Heart right ventricle (tissue), 16 donors: Measurements from ENCODE around the gene RYR3. TPM values are rescaled to one million over a fixed set of nuclear protein-coding genes. Genes with fewer than 3 reads are reported as not detected.

ENCODE experiments used
- ATAC-seq, 8 donors: fragments of 200-7000 bp; cut with Tn5 transposase; one replicate each; pipeline ENCODE4 v1.9.1; 2020; ENCODE audit warnings: mild to moderate bottlenecking in 8 of 8, moderate library complexity in 8 of 8, moderate number of reproducible peaks in 1 of 8
- DNase-seq, 2 donors: peaks; one replicate each; pipeline ENCODE4 v3.0.0-alpha.2; 2020
- H3K27ac ChIP-seq, 10 donors: fragments of 200-600 bp; sonication (generic) in 2 of 10; one replicate each; pipeline versions ENCODE4 v1.5.0 to v1.8.0; 2020 to 2022; ENCODE audit warnings: mild to moderate bottlenecking in 3 of 10
- H3K27me3 ChIP-seq, 7 donors: fragments of 200-600 bp; one replicate each; pipeline ENCODE4 v1.8.0; 2021 to 2022; ENCODE audit warnings: mild to moderate bottlenecking in 2 of 7
- H3K36me3 ChIP-seq, 9 donors: fragments of 200-600 bp; sonication (generic) in 1 of 9; one replicate each; pipeline versions ENCODE4 v1.5.0 to v1.8.0; 2020 to 2022; ENCODE audit warnings: mild to moderate bottlenecking in 2 of 9
- H3K4me1 ChIP-seq, 9 donors: fragments of 200-600 bp; sonication (generic) in 1 of 9; one replicate each; pipeline versions ENCODE4 v1.5.0 to v1.8.0; 2020 to 2022; ENCODE audit warnings: mild to moderate bottlenecking in 4 of 9
- H3K4me3 ChIP-seq, 10 donors: fragments of 200-600 bp; sonication (generic) in 2 of 10; one replicate each; pipeline versions ENCODE4 v1.5.0 to v1.8.0; 2020 to 2022; ENCODE audit warnings: mild to moderate bottlenecking in 7 of 10, moderate library complexity in 2 of 10
- H3K9me3 ChIP-seq, 11 donors: fragments of 200-600 bp in 10 of 11; sonication (generic) in 2 of 11; one replicate each; pipeline versions ENCODE4 v1.5.0 to v1.8.0; 2013 to 2022; ENCODE audit warnings: mild to moderate bottlenecking in 2 of 11, control low read depth in 1 of 11, moderate library complexity in 1 of 11
- CTCF ChIP-seq, 9 donors: fragments of 200-600 bp; sonication (generic) in 2 of 9; IDR thresholded peaks; one replicate each; pipeline versions ENCODE4 v1.5.0 to v1.8.0; 2021 to 2022; ENCODE audit warnings: antibody characterized with exemption in 9 of 9, mild to moderate bottlenecking in 5 of 9, moderate library complexity in 1 of 9
- WGBS, 2 donors: extraction: QIAGEN DNeasy Blood & Tissue Kit; methylation state at CpG; one replicate each; pipeline ENCODE4 v1.1.7; 2013; ENCODE audit warnings: inconsistent platforms in 1 of 2; 5-methylcytosine and 5-hydroxymethylcytosine counted together
- intact Hi-C, 10 donors: fragments of 100-400 bp; cut with DNase I; formaldehyde crosslinking; loops; one replicate each; pipeline versions ENCODE4 v1.11.1 to v1.14.2; 2022
- polyA plus RNA-seq, 2 donors: library from polyadenylated mRNA; stranded (reverse); fragments of 200-250 nt; gene quantifications; one replicate each; pipeline ENCODE4 v1.2.3, GENCODE V29; 2013
- total RNA-seq, 10 donors: library from RNA; stranded (reverse); fragmentation: NEBNext Ultra II Directional in 3 of 10; extraction: Animal tissue kit (Norgen Biotek cat#: 25700) in 3 of 10; gene quantifications; one replicate each; pipeline versions ENCODE4 v1.2.1 to v1.2.4, GENCODE V29; 2021 to 2023
- donor health status: Arrhythmogenic right ventricular cardiomyopathy.
- donor health status: ischemic (EF 13 %, LVEDD 7.1; RV severe dilation, severe dysfunction).
- donor health status: healthy with polysubstance abuse.
- donor health status: DM: no; HTN: yes; CAD: no.
- donor health status: DM: no; HTN: no; CAD: no.
- donor health status: ischemic (EF 25% LVEDD 6.9; RV normal size, moderate dysfunction).
- donor health status: ischemic (EF 25% LVEDD 5.7; RV mildly dilated, moderate dysfunction).
- donor health status: healthy.
- donor health status: DM: yes; HTN: yes; CAD: no.
- donor health status: Ischemic cardiomyopathy.
- donor health status: ischemic (EF 35%, LVEDD 5.7; RV mildly dilated, moderate dysfunction).
- donor health status: nonischemic (EF 11% LVEDD 7.7; RV severe dilation, severe dysfunction).
- donor health status: DM: yes; HTN: yes; CAD: no.
- donor health status: PGD.
- donor health status: ischemic (EF 29% LVEDD 5.4; RV normal size, mild dysfunction).
- donor health status: nonischemic (EF 23%, LVEDD 6.1; RV moderate dilation, normal function).

RYR3 gene
- total and polyA plus RNA-seq, 12 donors = 0.02 to 1.00 (median 0.13) TPM; not detected in 2

GRCh38 chr15:33534642-33535041, 223.9 kb downstream of the RYR3 start:
- no peak overlapping the region for H3K27ac ChIP-seq
- H3K9me3 ChIP-seq = no peaks in the 10 kb centered on the region
- TF ChIP-seq CTCF (IDR thresholded peaks at IDR 0.05) = no peak
- 67 to 71% methylated on average over 4 of the region's 4 CpGs for WGBS, 2 donors
- intact Hi-C loops = no loop called here
- H3K4me3 ChIP-seq = no peak overlapping the region
- no peaks in the 10 kb centered on the region for H3K4me1 ChIP-seq
- ATAC-seq = no peak
- no peaks in the 10 kb centered on the region for H3K36me3 ChIP-seq
- peaks cover 0 to 5% (median 0%) of the 10 kb centered on the region in 7 donors for H3K27me3 ChIP-seq
- DNase-seq = no peak

- H3K27me3 ChIP-seq = peaks cover 0 to 1% (median 0%) of the 10 kb centered on the region in 7 donors
- intact Hi-C loops = no loop called here
- 50 to 54% methylated on average over 3 of the region's 3 CpGs for whole genome bisulfite sequencing, 2 donors
- no peaks in the 10 kb centered on the region for H3K36me3 ChIP-seq
- H3K9me3 ChIP-seq = no peaks in the 10 kb centered on the region
- no peak for ATAC-seq
- TF ChIP-seq CTCF (IDR thresholded peaks at IDR 0.05) = no peak
- H3K27ac ChIP-seq = no peak overlapping the region
- H3K4me1 ChIP-seq = no peaks in the 10 kb centered on the region
- no peak overlapping the region for H3K4me3 ChIP-seq
- no peak for DNase-seq
These were observed 224.4 kb downstream of the RYR3 start for GRCh38 chr15:33535135-33535534.

- ATAC-seq = peak in 1 of 8 donors; percentile 59
- Histone ChIP-seq H3K27me3 (peaks cover 0 to 8% (median 0%) of the 10 kb centered on the region in 7 donors), H3K27ac (no peak overlapping the region), H3K4me3 (no peak overlapping the region), H3K36me3 (no peaks in the 10 kb centered on the region), H3K9me3 (no peaks in the 10 kb centered on the region), H3K4me1 (no peaks in the 10 kb centered on the region)
- intact Hi-C loops = no loop called here
- no peak for DNase-seq
- no peak for TF ChIP-seq CTCF (IDR thresholded peaks at IDR 0.05)
- WGBS, 2 donors = 67 to 69% methylated on average over 10 of the region's 10 CpGs
These were observed 229.2 kb downstream of the RYR3 start for GRCh38 chr15:33539825-33540573.

- 80 to 81% methylated on average over 3 of the region's 3 CpGs for WGBS, 2 donors
- Histone ChIP-seq H3K36me3 (no peaks in the 10 kb centered on the region), H3K27me3 (peaks cover 0 to 8% (median 0%) of the 10 kb centered on the region in 7 donors), H3K9me3 (peaks cover 0 to 9% (median 0%) of the 10 kb centered on the region in 11 donors), H3K27ac (no peak overlapping the region), H3K4me3 (no peak overlapping the region), H3K4me1 (no peaks in the 10 kb centered on the region)
- DNase-seq (no peak), ATAC-seq (no peak)
- intact Hi-C loops = no loop called here
- TF ChIP-seq CTCF (IDR thresholded peaks at IDR 0.05) = no peak
These were observed 233.2 kb downstream of the RYR3 start for GRCh38 chr15:33543957-33544356.
